Measurements from ENCODE around the gene LDLRAD4.

Gene LDLRAD4

DNA sequence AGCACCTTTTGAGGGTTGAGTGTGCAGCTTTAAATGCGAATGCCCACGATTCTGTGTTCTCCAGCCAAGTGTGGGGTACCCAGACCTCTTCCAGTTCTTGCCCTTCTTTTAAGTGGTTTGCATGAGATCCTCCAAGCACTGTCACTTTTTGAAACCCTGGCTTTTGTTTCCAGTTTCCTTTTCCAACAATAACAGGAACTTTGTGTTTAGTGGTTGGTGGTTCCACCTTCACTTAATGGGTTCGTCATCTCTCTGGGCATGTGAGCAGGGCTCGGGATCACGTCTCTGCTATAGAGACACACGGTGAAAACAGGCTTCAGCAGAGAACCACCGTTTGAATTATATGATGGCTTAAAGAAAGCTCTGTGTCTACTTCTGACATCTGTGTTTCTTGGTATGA is 197.6 kb downstream of the LDLRAD4 start:
- no peak for DNase-seq

DNA sequence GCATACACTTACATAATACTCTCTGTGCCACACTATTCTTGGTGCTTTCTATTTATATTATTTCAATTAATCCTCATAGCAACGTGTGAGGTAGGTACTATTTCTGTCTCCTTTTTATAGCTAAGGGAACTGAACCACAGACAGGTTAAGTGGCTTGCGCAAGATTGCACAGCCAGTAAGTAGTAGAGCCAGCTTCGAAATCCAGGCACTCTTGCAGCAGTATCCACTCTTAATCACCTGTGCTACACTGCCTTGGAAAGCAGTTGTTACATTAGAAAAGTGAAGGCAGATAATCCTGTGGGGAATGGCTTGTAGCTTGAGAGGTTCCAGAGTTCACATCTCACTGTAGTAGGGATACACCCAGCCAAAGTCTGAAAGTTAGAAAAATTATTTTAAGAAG is 198.3 kb downstream of the LDLRAD4 start:
- DNase-seq, result no peak

DNA sequence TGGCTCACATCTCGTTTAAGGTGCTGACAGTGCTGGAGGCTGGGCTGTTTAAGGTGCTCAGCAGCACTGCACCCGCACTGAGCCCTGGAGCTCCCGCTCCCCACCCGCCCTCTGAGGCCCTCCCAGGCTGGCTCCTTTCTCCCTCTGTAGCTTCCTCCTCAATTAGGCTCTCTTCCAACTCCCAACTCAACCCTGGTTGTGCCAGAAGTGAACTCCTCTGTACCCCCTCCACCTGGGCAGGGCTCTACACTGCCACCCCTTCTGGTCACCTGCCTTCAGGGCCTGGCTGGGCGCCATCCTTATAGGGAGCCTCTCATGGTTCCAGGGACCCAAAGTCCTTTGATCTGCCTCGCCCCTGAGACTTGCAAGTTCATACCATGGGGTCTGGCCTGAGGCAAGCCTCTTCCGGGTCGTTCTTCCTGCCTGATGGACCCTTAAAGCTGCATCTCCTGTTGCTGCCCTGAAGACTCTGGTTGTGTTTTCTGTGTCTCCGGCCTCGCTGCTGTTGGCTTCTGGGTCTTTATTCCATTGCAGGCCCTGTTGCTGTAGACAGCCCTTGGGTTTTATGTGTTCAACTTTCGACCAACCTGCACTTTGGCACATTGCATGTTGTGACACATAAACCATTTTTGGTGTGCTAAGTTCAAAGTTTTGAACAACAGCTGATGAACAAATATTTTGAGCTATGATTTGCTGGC is 199.6 kb downstream of the LDLRAD4 start:
- DNase-seq, result no peak

DNA sequence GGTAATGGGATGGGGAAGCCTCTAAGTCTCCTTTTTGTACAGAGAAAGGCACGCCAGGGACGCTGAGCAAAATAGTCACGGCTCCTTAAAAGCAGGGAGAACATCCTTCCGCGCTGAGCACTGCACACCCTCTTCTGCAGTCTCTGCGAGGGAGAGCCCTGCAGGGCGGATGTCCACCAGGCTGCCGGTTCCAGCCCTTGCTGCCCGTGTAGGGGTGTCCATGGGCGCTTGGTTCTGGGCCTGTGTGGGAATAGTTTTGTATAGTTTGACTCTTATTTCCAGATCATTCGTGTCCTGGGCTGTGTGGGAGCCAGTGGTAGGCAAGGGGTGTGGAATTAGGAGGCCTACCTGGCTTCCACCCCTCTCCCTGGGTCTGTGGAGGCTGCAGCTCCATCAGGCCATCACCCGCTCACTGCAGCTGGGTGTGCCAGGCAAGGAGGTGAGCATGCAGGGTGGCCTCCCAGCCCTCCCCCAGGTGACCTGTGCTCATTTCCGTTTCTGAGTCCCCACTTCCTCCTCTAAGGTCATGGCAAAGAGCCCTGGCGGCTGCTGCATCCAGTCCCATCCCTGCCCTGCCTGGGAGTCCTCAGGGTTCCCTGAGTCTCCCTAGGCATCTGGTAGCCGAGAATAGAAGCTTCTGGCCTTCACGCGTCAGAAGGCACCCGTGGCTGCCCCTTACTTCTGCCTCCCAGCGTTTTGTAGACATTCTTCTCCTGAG is 202.6 kb downstream of the LDLRAD4 start:
- DNase-seq, result no peak

DNA sequence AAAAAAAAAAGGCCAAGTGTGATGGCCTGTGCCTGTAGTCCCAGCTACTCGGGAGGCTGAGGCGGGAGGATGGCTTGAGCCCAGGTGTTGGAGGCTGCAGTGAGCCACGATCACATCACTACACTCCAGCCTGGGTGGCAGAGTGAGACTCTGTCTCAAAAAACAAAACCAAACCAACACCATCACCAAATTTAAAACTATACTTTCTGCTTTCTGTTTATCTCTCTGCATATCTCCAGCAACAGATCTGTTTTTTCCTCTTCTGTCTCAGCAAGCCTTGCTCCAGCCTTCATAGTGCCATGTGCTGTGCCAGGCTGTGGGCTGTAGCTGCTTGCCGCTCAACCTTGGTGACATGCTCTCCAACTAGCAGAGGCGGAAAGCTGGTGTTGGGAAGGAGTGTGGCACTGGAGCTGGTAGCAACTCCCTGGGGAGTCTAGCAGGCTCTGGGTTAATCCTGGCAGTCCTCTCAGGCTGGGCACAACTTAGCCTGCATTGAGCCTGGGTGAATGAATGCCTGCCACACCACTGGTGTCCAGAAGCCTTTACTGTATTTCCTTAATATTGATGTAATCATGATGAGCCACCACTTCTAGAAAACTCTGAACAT is 204.1 kb downstream of the LDLRAD4 start:
- no peak for DNase-seq

DNA sequence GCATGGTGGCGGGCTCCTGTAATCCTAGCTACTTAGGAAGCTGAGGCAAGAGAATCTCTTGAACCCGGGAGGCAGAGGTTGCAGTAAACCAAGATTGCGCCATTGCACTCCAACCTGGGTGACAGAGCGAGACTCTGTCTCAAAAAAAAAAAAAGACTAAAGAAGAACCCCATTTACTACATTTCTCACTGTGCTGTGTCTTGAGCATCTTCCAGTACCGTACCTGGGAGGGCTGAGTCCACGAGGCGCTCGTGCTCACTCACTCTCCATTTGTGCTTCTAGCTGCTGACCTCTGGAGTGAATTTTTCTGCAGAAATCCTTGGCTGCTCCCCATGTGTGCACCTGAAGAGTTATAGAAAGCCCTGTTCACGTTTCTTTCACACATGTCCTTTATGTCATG is 204.8 kb downstream of the LDLRAD4 start:
- DNase-seq, result no peak

DNA sequence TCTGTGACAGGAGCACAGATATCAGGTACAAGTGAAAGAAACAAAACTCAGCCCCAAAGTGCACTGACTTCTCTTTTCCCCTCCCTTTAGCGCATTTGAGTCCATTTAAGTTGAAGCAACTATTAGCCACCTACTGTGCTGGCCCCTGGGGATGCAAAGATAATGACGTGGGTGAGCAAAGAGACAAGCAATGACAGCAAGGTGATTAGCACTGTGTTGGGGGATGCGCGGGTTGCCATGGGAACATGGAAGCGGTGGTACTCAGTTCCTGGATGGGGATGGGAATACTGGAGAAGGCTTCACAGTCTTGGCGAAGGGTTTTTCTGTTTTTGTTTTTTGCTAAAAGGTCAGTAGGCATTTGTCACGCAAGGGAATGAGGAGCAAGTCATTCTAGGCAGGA is 205.8 kb downstream of the LDLRAD4 start:
- no peak for DNase-seq

DNA sequence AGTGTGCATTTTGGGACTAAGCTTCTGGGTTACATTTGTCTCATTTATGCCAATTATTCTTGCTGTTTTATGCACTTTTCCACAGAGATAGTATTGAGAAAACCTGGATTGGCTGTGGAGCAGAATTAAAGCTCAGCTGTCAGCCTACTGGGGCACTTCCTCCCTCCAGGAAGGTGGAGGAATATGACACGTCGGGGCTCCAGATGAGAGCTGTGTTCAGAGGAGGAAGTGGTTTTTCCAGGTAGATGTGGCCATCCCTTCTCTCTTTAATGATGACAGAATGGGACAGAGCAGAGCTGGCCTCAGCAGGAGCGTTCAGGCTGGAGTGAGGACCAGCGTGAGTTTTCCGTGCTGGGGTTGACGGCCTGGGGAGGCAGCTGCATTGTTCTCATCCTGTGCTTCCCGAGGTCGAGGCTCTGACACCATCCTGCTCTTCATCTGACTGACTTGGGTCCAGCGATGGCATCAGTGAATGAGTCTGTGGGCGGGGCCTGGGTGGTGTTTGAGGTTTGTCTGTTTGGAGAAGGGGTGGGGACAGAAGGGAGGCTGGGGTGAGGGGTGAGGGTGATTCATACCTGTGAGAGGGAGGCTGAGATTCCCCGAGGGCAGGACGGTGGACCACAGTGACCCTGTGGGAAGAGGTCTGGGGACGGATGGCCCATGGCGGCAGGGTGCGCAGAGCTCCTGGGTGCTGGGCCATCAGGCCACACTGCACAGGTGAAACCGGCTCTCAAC is 207.0 kb downstream of the LDLRAD4 start:
- no peak for DNase-seq

DNA sequence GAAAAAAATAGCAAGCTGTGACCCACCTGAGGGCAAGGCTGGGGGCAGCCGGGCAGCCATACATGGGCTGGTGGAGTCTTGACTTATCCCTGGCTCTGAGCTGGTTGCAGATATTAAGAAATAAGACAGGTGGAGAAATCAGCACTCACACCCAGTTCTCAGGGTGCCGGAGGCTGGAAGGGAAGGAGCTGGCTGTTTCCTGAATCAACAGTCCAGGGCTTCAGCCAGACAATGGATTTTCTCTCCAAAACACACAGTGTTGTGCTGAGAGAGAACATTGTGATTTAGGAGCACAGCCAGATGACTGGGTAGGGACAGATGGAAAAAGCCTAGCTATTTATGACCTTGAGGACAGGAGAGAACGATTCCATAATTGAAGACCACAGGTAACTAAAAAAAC is 208.8 kb downstream of the LDLRAD4 start:
- DNase-seq, result no peak

DNA sequence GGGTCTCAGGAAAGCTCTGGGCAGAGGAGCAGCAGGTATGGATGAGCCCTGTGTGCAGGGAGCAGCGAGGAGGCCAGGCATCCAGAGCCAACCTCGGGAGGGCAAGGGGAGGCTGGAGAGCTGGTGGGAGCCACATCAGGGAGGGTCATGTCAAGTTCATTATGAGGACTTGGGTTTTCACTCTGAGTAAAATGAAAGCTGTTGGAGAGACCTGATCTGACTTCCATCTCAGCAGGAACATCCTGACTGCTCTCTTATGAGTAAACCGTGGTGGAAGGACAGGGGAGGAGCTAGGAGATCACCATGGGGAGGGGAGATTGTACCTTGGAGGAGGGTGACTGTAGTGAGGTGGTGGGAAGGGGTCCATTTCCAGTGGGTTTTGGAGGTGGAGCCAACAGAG is 209.8 kb downstream of the LDLRAD4 start:
- DNase-seq, result no peak

DNA sequence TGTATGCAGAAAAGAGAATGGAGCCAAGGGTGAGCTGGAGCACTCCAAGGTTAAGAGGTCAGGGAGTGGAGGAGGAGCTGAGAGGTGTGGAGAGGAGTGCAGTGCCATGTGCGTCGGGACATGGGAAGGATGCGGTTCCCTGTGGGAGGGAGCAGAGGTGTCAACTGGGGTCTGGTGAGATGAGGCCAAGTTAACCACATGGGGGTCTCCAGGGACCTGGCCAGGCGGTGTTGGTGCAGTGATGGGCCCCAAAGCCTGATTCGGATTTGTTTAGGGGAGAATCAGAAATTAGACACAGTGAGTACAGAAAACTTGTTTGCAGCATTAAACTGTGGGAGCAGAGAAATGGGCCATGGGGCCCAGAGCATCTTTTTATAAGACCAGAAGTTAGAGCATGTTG is 210.5 kb downstream of the LDLRAD4 start:
- no peak for DNase-seq

DNA sequence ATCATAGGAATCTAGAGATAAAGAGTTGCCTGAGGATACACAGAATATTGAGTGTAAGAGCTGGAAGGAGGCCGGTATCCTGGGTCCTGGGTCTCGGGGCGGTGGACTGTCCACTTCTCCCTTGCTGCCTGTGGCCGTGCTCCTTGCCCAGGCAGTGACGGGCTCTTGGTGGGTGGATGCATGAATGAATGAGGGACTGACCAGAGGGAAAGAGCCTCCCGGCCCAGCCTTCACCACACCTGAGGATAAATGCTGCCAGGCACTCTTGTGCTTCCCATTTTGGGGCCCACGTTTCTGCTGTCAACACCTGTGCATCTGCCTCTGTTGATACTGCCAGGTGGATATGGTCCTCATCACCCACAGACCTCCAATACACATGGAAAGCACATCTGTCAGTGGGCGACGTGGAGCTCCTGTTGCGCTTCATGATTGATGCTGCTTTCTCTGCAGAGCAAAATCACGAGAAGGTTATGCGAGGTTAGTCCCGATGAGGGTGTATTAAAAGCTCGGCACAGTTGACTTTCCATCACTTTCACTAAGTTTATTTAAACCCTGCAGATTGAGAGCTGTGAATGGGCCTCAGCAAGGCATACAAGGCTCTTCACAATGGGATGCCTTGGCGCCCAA is 211.4 kb downstream of the LDLRAD4 start:
- DNase-seq, result no peak

DNA sequence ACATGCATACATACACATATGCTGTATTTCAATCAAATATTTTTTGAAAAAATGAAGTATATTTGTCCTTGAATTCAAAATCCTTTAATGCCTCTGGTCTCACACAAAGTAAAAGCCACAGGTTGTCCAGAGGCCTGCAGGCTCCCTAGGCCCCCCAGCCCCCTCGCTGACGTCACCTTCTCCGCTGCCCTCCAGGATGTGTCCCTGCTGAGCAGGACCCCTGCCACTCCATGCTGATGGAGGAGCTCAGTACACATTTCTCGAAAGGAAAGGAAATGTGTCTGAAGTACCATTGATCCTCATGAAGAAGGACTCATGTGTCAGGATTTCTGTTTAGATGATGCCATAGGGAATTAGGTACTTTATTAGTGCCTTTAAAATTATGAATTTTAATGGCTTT is 212.1 kb downstream of the LDLRAD4 start:
- no peak for DNase-seq

DNA sequence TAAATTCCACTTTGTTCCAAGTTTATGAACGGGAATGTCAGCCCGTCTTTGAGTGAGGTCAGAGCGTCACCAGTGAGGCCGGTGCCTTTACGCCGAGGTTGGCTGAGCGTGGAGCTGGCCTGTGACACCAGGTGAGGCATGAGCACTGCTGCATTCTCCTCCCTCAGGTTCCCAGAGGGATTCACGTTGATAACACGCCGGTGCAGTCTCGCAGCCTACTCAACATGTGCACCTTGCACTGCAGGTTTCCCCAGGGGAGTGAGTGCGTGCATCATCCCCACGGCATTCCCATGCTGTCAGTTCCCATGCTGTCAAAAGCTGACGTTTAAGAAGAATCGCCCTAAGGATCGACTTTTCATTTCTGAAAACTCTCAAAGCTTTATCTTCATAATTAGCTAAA is 213.3 kb downstream of the LDLRAD4 start:
- no peak for DNase-seq

DNA sequence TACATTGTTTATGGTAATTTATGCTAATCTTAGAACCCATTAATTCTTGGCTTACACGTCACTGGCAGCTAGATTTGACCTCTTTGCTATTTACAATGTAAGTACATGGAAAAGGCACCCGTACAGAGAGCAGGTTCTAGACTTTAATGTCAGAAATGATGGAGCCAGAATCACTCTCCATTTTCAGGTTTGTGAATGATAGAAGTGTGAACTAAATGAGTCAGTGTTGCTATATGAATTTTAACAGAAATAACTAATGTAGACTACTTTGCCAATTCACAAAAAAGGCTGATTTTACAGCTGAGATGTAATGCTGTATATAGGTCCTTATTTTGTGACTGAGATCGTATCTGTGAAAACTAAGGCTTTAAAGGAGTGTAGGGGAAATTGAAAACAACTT is 214.6 kb downstream of the LDLRAD4 start:
- no peak for DNase-seq

DNA sequence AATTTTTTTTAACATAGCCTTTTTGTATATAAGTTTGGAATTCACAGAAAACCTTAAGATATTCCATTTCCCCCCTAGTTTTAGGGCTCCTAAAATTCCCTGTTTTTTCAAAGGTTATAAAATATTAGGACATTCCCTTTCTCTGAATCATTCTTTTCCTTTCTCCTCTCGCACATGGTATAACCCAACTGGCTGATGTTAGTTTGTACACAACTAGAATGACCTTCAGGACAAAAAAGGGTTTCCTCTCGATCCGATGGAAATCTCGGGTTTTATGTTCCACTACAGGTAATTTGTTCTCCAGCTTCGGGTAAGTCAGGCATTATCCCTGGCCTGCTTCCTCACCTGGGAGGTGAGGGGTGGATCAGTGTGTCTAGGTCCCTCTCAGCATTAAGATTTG is 215.1 kb downstream of the LDLRAD4 start:
- no peak for DNase-seq

DNA sequence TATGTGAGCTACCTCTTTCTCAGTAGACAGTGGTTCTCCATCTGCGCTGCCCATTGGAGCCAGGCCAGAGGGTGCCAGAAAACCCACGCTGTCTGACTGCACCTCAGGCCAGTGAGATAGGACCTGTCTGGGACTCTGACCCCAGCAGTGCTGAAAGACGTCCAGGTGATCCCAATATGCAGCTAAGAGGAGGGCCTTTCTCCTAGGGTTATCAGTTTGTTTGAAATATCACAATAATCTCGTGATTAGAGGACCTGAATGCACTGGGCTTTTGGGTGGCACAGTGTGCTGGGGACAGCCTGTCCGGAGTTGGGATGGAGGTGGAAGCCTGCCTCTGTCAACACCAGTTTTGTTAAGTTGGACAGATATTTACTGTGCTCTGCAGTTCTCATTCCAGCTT is 216.3 kb downstream of the LDLRAD4 start:
- DNase-seq, result no peak

DNA sequence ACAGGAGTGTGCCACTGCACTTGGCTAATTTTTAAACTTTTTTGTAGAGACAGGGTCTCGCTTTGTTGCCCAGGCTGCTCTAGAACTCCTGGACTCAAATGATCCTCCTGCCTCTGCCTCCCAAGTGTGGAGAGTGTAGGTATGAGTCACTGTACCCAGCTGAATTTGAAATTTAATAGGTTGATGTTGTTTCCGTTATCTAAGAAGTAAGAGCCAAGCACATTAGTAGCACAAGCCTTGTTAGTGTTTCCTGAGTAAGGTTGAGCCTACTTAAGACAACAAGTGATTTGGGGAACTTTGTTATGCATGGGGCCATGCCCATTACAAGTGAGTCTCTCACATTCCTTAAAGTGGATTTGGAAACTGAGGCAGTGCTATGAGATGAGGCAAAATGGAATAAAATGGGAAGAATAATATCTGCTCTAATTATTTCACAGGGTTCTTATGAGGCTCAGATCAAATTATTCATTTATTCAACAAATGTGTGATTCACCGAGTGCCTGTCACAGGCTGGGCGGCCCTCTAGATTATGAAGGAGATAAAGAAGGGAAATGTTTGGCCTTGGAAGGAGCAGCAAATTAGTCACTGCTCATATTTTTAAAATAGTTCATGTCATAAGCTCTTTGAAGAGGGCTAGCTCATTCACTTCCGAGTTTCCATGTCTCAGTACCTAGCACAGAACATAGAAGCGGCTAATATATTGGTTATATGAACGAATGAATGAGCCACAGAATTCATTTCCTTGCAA is 217.2 kb downstream of the LDLRAD4 start:
- DNase-seq, result no peak

DNA sequence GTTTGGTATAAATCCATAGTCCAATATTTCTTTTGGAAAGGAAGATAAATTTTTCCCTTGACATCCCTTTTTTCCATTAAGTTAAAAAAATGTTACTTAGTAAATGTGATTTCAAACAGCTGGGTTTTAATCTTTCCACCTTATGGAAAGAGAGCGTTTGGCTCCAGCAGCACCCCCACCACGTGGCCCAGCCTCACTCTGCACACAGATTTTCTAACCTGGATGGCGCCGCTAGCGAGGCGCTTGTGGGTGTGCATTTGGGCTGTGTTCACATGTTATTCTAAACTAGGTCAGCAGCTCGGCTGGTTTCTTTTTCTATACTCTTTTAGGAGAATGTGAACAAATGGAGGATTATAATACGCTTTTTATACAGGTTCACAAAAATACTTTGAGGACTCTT is 218.0 kb downstream of the LDLRAD4 start:
- no peak for DNase-seq

DNA sequence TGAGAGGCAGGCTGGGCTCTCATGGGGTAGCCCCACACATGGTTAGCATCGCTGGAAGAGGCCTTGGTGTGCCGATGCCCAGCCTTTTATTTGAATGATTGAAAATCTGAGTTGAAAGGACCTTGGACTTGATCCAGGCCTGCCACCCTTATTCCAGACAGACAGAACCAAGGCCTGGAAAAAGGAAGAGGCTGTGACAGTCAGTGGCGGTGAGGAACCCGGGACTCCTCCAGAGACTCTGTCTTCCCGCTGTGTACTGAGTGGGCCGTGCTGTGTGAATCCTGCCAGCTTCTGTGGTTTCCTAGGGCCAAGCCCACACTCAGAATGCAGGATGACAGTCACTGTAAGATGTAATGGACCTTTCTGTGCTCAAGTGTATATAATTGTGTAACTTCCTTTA is 218.5 kb downstream of the LDLRAD4 start:
- DNase-seq, result no peak

DNA sequence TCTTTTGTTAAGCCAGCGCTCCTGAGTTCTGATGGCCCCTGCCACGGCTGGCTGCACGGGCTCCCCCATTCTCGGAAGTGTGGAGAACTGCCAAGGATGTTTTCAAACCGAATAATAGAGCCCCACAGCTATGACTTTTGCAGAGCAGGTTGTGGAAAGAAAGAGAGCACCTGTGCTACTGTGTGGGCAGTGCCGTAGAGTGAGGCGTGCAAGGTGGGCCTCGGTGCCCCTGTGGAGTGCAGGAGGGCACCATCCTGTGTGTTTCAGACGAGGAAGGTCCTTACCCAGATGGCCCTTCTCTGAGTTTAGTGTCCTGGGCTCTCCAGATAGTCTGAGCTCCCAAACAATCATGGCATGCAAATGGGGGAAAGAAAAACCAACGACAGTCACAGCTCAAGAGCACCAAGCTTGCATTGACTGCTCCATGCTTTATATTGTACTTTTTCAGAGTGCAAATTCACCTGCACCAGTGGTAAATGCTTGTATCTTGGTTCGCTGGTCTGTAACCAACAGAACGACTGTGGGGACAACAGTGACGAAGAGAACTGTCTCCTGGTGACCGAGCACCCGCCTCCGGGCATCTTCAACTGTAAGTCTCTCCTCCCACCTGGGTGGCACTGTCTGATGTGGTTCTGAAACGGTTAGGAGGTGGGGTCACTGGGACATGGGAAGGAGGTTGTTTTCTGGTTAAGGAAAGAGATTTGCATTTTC is 219.4 kb downstream of the LDLRAD4 start:
- no peak for DNase-seq

DNA sequence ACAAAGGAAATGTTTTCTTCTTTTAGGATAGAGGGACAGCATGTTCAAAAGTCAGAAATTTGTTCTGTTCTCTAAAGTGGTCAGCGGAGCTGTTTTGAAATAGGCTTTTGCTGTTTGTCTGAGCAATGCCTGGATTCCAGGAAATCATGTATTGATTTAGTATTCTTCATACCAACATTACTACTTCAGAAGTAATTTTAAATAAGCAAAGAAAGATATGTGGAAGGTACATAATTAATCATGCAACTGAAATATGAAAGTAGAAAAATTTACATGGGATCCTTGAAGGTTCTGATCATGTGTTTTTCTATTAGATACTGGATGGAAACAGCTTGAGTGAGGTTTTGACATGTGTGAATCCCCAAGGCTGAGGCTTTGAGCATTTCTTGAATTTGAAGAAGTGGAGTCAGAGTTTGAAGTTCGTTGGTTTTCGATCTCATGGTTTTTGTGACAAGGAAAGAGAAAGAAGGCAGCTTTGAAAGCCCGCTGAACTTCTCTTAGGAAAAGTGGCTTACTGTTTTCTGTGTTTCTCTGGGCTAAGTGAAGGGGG is 220.0 kb downstream of the LDLRAD4 start:
- DNase-seq, result no peak

All from NCI-H2081 (cell line).